ENCODE measurements around the gene PIGW.

The PIGW gene

DNA sequence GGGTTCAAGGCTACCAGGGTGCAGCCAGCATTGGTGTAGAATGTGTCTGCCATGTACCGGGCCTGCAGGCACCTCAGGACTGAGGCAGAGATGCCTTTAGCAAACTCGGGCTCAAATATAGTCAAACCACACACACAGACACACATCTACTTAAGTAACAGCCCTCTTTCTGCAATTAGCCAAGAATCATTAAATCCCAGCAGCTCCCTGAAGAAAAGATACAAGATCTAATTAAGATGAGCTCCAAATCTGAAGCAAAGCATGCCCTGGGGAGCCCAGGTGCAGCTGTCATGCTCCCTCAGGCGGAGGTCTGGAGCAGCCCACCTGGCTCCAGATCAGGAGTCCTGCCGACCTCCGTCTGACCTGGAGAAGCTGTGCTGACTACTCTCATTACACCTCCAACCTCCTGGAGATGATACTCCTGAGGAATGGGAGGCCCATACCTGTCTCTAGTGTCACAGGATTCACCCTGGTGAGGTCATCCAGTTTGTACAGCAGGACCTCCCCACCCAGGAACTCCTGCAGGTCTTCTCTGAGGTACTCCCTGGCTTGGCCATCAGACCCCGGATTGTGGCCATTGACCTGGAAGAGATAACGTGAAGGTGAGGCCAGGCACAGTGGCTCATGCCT, 7.1 kb upstream of the PIGW start:
- ChIA-PET CTCF (no interaction called here), POLR2A (ENCODE audit: low non-redundant PET) (interaction anchor here (0.8 kb wide), 1 partner anchor 13 kb away, joined by 3 read pairs; no protein-coding TSS in a partner anchor)
- DNase-seq (ENCODE audit: low spot score): no peak
- H3K27ac ChIP-seq: no peak overlapping the region
- TF ChIP-seq, protein P1, sequence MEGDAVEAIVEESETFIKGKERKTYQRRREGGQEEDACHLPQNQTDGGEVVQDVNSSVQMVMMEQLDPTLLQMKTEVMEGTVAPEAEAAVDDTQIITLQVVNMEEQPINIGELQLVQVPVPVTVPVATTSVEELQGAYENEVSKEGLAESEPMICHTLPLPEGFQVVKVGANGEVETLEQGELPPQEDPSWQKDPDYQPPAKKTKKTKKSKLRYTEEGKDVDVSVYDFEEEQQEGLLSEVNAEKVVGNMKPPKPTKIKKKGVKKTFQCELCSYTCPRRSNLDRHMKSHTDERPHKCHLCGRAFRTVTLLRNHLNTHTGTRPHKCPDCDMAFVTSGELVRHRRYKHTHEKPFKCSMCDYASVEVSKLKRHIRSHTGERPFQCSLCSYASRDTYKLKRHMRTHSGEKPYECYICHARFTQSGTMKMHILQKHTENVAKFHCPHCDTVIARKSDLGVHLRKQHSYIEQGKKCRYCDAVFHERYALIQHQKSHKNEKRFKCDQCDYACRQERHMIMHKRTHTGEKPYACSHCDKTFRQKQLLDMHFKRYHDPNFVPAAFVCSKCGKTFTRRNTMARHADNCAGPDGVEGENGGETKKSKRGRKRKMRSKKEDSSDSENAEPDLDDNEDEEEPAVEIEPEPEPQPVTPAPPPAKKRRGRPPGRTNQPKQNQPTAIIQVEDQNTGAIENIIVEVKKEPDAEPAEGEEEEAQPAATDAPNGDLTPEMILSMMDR (conservative IDR thresholded peaks at IDR 0.05; ENCODE audit: low read depth): no peak

DNA sequence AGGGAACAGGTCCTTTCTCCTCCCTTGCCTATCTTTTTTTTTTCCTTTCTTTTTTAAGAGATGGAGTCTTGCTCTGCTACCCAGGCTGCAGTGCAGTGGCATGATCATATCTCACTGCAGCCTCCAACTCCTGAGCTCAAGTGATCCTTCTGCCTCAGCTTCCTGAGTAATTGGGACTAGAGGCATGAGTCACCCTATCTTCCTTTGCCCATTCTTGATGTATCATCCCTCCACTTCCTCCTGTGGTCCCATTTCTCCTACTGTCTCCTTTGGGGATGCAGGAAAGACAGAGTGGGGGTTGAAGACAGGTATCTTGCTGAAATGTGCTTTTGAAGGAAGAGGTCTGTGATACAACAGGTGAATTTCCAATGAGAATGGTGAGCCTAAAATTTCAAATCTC, 5.7 kb upstream of the PIGW start:
- TF ChIP-seq, protein P1 (conservative IDR thresholded peaks at IDR 0.05; ENCODE audit: low read depth): no peak
- no peak for DNase-seq (ENCODE audit: low spot score)
- ChIA-PET POLR2A (ENCODE audit: low non-redundant PET) (no interaction called here), CTCF (interaction anchor here (0.6 kb wide), 1 partner anchor 9 kb away, joined by 3 read pairs; no protein-coding TSS in a partner anchor)
- no peak overlapping the region for H3K27ac ChIP-seq

DNA sequence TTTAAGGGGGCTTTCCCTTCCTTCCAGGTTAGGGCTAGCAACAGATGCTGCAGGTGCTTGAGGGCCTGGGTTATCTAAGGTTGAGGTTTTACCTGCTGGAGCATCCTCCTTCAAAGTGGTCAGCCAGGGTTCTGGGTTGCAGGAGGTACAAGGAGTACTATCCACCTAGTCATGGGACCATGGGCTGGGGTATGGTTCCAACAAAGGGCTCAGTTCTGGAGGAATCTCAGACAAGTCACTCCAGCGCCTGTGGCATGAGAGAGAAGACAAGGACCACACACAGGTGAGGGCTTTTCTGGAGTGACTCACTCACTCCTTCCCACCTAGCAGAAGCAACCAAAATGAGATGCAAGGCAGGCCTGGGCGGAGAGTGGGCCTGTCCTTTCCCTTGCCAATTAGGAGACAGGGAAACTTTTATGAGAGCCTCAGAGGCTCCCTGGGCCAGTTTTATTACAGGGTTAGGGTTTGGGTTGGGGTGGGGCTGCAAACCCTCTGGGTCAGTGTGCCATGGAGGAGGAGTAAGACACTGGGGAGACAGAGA, 2.3 kb upstream of the PIGW start:
- no peak for DNase-seq (ENCODE audit: low spot score)
- TF ChIP-seq, protein P1 (conservative IDR thresholded peaks at IDR 0.05; ENCODE audit: low read depth): no peak
- peak overlapping the region; percentile 99 for H3K27ac ChIP-seq
- POLR2A ChIA-PET (ENCODE audit: low non-redundant PET): no interaction called here
- CTCF ChIA-PET: no interaction called here

DNA sequence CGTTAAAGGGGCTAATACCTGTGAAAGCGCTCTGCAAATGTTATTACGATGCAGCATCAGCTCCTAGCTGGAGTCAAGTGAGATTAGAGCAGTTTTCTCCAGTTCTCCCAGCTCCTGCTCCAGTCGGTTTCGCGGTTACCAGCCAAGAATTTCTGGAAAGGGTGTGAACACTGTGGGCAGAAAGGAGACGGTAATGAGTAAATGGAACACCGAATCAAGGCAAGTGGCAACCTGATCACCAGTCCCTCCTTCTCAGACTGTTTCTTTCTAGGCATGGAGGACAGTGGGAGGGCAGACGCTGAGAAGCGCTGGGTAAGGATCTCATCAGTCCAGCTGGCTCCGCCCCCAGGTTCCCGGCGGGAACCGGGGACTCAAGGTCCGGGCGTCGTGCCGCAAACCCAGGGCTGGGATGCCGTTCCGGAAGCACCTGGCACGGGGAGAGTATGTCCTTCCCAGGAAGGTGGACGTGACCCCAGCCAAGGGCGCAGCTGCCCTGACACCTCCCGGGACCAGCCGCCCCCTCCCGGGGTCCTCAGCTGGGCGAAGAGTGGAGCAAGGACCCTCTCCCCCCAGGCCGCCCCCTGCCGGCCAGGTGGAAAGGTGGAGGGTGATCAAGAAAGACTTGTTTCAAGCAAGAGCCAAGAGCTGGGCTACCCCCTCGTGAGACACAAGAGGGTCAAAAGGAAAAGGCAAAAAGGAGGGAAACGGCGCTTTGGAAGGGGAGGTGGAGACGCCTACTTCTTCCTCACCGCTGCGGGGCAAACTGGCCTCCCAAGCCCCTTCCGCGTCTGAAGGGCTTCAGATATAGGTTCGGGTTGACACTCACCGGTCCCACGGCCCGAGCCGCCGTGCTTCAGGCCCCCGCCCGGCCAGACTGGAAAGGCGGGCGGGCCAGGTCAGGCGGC, 600 bp upstream of the PIGW start:
- TF ChIP-seq, protein P1 (conservative IDR thresholded peaks at IDR 0.05; ENCODE audit: low read depth): peak; percentile 69
- DNase-seq (ENCODE audit: low spot score): peak; percentile 78
- POLR2A ChIA-PET (ENCODE audit: low non-redundant PET): interaction anchor here (0.9 to 2.1 kb wide), 4 partner anchors 9 to 67 kb away, joined by 3 to 7 read pairs (median 4); partner anchors contain the start of genes GGNBP2 and MRM1
- CTCF ChIA-PET: interaction anchor here (0.6 to 1.2 kb wide), 4 partner anchors 51 to 922 kb away, joined by 3 to 4 read pairs (median 3); no protein-coding TSS in a partner anchor
- peak overlapping the region; percentile 99 for H3K27ac ChIP-seq

DNA sequence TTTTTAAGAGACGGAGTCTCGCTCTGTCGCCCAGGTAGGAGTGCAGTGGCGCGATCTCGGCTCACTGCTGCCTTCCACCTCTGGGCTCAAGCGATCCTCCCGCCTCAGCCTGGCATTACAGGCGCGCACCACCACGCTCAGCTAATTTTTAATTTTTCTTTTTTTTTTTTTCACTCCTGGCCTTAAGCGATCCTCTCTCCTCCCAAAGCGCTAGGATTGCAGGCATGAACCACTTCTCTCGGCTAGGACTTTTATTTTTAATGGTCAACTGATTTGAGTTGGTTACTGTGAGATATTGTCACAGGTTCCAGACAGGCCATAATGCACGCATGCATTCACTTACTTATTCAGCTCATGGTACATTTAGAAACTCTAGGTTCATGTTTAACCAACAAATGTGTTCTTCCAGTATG, 888 bp downstream of the PIGW start:
- CTCF ChIA-PET: interaction anchor here (0.5 to 0.7 kb wide), 4 partner anchors 15 to 1974 kb away, joined by 3 to 8 read pairs (median 4); partner anchors contain the start of gene MRM1
- POLR2A ChIA-PET (ENCODE audit: low non-redundant PET): interaction anchor here (0.6 to 1.0 kb wide), 2 partner anchors 9 to 33 kb away, joined by 4 to 6 read pairs; no protein-coding TSS in a partner anchor
- TF ChIP-seq, protein P1 (conservative IDR thresholded peaks at IDR 0.05; ENCODE audit: low read depth): no peak
- DNase-seq (ENCODE audit: low spot score): no peak
- peak overlapping the region; percentile 99 for H3K27ac ChIP-seq

DNA sequence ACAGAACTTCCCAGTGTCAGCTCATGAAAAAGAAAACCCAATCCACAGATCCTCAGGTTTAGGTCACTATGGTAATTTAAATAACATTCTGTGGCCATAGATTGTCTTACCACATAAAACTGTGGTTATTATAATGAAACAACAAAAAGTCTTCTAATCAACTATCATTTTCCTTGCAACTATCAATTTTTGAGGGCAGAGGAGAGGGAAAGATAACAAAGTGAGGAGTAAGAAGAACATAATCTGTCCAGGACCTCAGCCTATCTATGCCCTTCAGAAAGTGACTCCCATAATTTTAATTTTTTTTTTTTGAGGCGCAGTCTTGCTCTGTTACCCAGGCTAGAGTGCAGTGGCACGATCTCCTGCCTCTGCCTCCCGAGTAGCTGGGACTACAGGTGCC, 5.9 kb downstream of the PIGW start:
- POLR2A ChIA-PET (ENCODE audit: low non-redundant PET): no interaction called here
- TF ChIP-seq, protein P1 (conservative IDR thresholded peaks at IDR 0.05; ENCODE audit: low read depth): no peak
- CTCF ChIA-PET: no interaction called here

More for the DNA sequence above, 5.9 kb downstream of the PIGW start:
- peak overlapping the region; percentile 10; the same call in 1 of the 2 replicates for H3K27ac ChIP-seq
- DNase-seq (ENCODE audit: low spot score): no peak
